HEK293 (cell line): ENCODE data around the gene APOBEC3A.
A peak's percentile ranks its signal among the peaks of the same experiment; 100 is the strongest.
"Not testable (repeated sequence)": the region's sequence is repeated elsewhere in the genome, so short reads cannot be mapped to it uniquely, and the experiment has no call there.

ENCODE experiments used
- CTCF ChIA-PET: fragments of 350-600 bp; formaldehyde crosslinking; extraction: SDS; loops from one replicate; lab custom pipeline; 2021; ENCODE audit warnings: antibody characterized with exemption; lab: Yijun Ruan, JAX
- POLR2A ChIA-PET: fragments of 300-600 bp; formaldehyde crosslinking; extraction: SDS; loops from one replicate; lab custom pipeline; 2020; ENCODE audit warnings: antibody characterized with exemption, inconsistent platforms; lab: Yijun Ruan, JAX
- H3K27ac ChIP-seq: fragments of 200-500 bp; sonication (Bioruptor generic); 2 replicates; pipeline ENCODE4 v1.5.1; 2014; ENCODE audit warnings: low read depth, low read length, control low read depth, inconsistent platforms; ENCODE audit errors: extremely low read depth
- H3K36me3 ChIP-seq, 2 experiments: fragments of 200-500 bp in 1 of 2; sonication (Bioruptor generic) in 1 of 2; 1 replicate in 1 of 2; 2 replicates in 1 of 2; pipeline ENCODE4 v1.5.1; 2014 to 2017; ENCODE audit warnings: inconsistent platforms in 2 of 2, low read length in 2 of 2; ENCODE audit not compliant: control insufficient read depth in 2 of 2, insufficient read depth in 1 of 2
- H3K4me1 ChIP-seq: fragments of 200-500 bp; sonication (Bioruptor generic); 2 replicates; pipeline ENCODE4 v1.5.1; 2014; ENCODE audit warnings: mild to moderate bottlenecking, low read length, inconsistent platforms; ENCODE audit not compliant: control insufficient read depth, insufficient read depth
- H3K4me3 ChIP-seq: 2 replicates; pipeline ENCODE4 v1.5.1; 2011; ENCODE audit warnings: low read depth, mild to moderate bottlenecking, control low read depth, low read length, moderate library complexity
- H3K9me3 ChIP-seq: fragments of 200-500 bp; sonication (Bioruptor generic); 2 replicates; pipeline ENCODE4 v1.5.1; 2014; ENCODE audit warnings: low read depth, low read length, inconsistent platforms; ENCODE audit not compliant: control insufficient read depth, insufficient read depth
- KLF7 ChIP-seq: fragments of 450-650 bp; formaldehyde crosslinking; IDR thresholded peaks from 2 replicates; pipeline ENCODE4 v1.5.1; 2016; ENCODE audit warnings: missing biosample characterization, missing genetic modification characterization, borderline replicate concordance
- PRDM1 ChIP-seq: fragments of 450-650 bp; formaldehyde crosslinking; IDR thresholded peaks from 2 replicates; pipeline ENCODE4; 2016; ENCODE audit warnings: missing biosample characterization, missing genetic modification characterization
- SP7 ChIP-seq: fragments of 450-650 bp; formaldehyde crosslinking; IDR thresholded peaks from 2 replicates; pipeline ENCODE4 v1.5.1; 2016; ENCODE audit warnings: missing biosample characterization, missing genetic modification characterization
- TRIM28 ChIP-seq: IDR thresholded peaks from 2 replicates; pipeline ENCODE4 v1.6.1; 2011; ENCODE audit warnings: low read length, control low read depth, borderline replicate concordance
- WT1 ChIP-seq: fragments of 450-650 bp; formaldehyde crosslinking; IDR thresholded peaks from 2 replicates; pipeline ENCODE4 v1.5.1; 2016; ENCODE audit warnings: missing biosample characterization, missing genetic modification characterization
- ZNF132 ChIP-seq: fragments of 450-650 bp; formaldehyde crosslinking; IDR thresholded peaks from 2 replicates; pipeline ENCODE4 v1.5.1; 2017; ENCODE audit warnings: missing biosample characterization, missing genetic modification characterization, borderline replicate concordance
- ZNF146 ChIP-seq: fragments of 450-650 bp; formaldehyde crosslinking; IDR thresholded peaks from 2 replicates; pipeline ENCODE4 v1.5.1; 2016; ENCODE audit warnings: missing biosample characterization, missing genetic modification characterization
- ZNF184 ChIP-seq: fragments of 450-650 bp; IDR thresholded peaks from 2 replicates; pipeline ENCODE4 v1.5.1; 2018; ENCODE audit warnings: missing biosample characterization, mild to moderate bottlenecking, missing genetic modification characterization
- ZNF202 ChIP-seq: fragments of 450-650 bp; formaldehyde crosslinking; IDR thresholded peaks from 2 replicates; pipeline ENCODE4 v1.5.1; 2016; ENCODE audit warnings: missing biosample characterization, missing genetic modification characterization, borderline replicate concordance
- ZNF302 ChIP-seq: fragments of 450-650 bp; formaldehyde crosslinking; IDR thresholded peaks from 2 replicates; pipeline ENCODE4 v1.5.1; 2016; ENCODE audit warnings: missing biosample characterization, missing genetic modification characterization, low read depth
- ZNF362 ChIP-seq: fragments of 450-650 bp; formaldehyde crosslinking; IDR thresholded peaks from 2 replicates; pipeline ENCODE4 v1.5.1; 2016; ENCODE audit warnings: missing biosample characterization, missing genetic modification characterization
- ZNF391 ChIP-seq: fragments of 450-650 bp; formaldehyde crosslinking; IDR thresholded peaks from 2 replicates; pipeline ENCODE4 v1.5.1; 2016; ENCODE audit warnings: low read depth, missing biosample characterization, missing genetic modification characterization, borderline replicate concordance
- ZNF404 ChIP-seq: fragments of 450-650 bp; formaldehyde crosslinking; IDR thresholded peaks from 2 replicates; pipeline ENCODE4 v1.5.1; 2017; ENCODE audit warnings: missing biosample characterization, missing genetic modification characterization
- ZNF514 ChIP-seq: fragments of 450-650 bp; formaldehyde crosslinking; IDR thresholded peaks from 2 replicates; pipeline ENCODE4 v1.5.1; 2016; ENCODE audit warnings: missing biosample characterization, missing genetic modification characterization
- ZNF549 ChIP-seq: fragments of 450-650 bp; IDR thresholded peaks from 2 replicates; pipeline ENCODE4 v1.5.1; 2018; ENCODE audit warnings: missing biosample characterization, missing genetic modification characterization, mild to moderate bottlenecking, inconsistent platforms, moderate library complexity
- ZNF626 ChIP-seq: fragments of 450-650 bp; sonication (Bioruptor Pico); formaldehyde crosslinking; IDR thresholded peaks from 2 replicates; pipeline ENCODE4 v1.5.1; 2018; ENCODE audit warnings: missing biosample characterization, missing genetic modification characterization, inconsistent platforms
- ZNF660 ChIP-seq: fragments of 450-650 bp; IDR thresholded peaks from 2 replicates; pipeline ENCODE4 v1.5.1; 2018; ENCODE audit warnings: missing biosample characterization, mild to moderate bottlenecking, missing genetic modification characterization
- ZNF692 ChIP-seq: fragments of 450-650 bp; formaldehyde crosslinking; IDR thresholded peaks from 2 replicates; pipeline ENCODE4 v1.5.1; 2016; ENCODE audit warnings: missing biosample characterization, missing genetic modification characterization
- ZNF704 ChIP-seq: fragments of 450-650 bp; formaldehyde crosslinking; IDR thresholded peaks from 2 replicates; pipeline ENCODE4 v1.5.1; 2016; ENCODE audit warnings: missing biosample characterization, missing genetic modification characterization
- ZNF776 ChIP-seq: fragments of 450-650 bp; formaldehyde crosslinking; IDR thresholded peaks from 2 replicates; pipeline ENCODE4 v1.5.0; 2017; ENCODE audit warnings: missing biosample characterization, missing genetic modification characterization, borderline replicate concordance

APOBEC3A gene

GRCh38 chr22:39003165-39003638, 45.8 kb downstream of the APOBEC3A start (continued):
- TF ChIP-seq ZNF132 (tag by site-specific recombination) (no peak), ZNF776 (tag by site-specific recombination) (no peak), ZNF404 (tag by site-specific recombination) (no peak), ZNF626 (tag by site-specific recombination) (no peak), ZNF692 (peak; percentile 50; the same call in 1 of the 2 replicates), ZNF514 (no peak), ZNF704 (tag by site-specific recombination) (no peak), SP7 (tag by site-specific recombination) (0 out of 2 replicates have a peak, but pooled peaks have one; percentile 11)

- POLR2A ChIA-PET, result no interaction called here
These were observed 49.8 kb downstream of the APOBEC3A start for GRCh38 chr22:39007177-39007576.

GRCh38 chr22:39008271-39008850, 51.0 kb downstream of the APOBEC3A start:
- H3K36me3 ChIP-seq, H3K4me1 ChIP-seq, H3K27ac ChIP-seq, POLR2A ChIA-PET, H3K9me3 ChIP-seq, H3K4me3 ChIP-seq: not testable (repeated sequence)
- peak; percentile 86 for TF ChIP-seq ZNF146 (tag by site-specific recombination)
- CTCF ChIA-PET, result interaction anchor here (0.6 to 8.1 kb wide), 7 partner anchors 33 to 259 kb away, joined by 3 to 128 read pairs (median 6); partner anchors contain the start of gene CBX6

More at GRCh38 chr22:39007177-39007576, 49.8 kb downstream of the APOBEC3A start:
- TF ChIP-seq ZNF302 (tag by site-specific recombination), result no peak
- TF ChIP-seq ZNF202, result no peak
- TF ChIP-seq ZNF549, result no peak
- no peak for TF ChIP-seq WT1 (tag by site-specific recombination)
- TF ChIP-seq TRIM28, result no peak
- no peak for TF ChIP-seq ZNF184
- no peak for TF ChIP-seq ZNF391 (tag by site-specific recombination)
- TF ChIP-seq PRDM1, result no peak
- TF ChIP-seq ZNF362 (tag by site-specific recombination), result no peak
- TF ChIP-seq ZNF660 (tag by site-specific recombination), result no peak
- TF ChIP-seq KLF7 (tag by site-specific recombination), result no peak
- Histone ChIP-seq H3K4me3 (no peak overlapping the region), H3K9me3 (no peaks in the 10 kb centered on the region), H3K27ac (no peak overlapping the region), H3K4me1 (no peaks in the 10 kb centered on the region), H3K36me3 (no peaks in the 10 kb centered on the region)
- CTCF ChIA-PET, result interaction anchor here (0.6 to 8.1 kb wide), 15 partner anchors 10 to 324 kb away, joined by 3 to 128 read pairs (median 4); partner anchors contain the start of gene CBX6
